ENCODE results near the gene NFIC.

DNA sequence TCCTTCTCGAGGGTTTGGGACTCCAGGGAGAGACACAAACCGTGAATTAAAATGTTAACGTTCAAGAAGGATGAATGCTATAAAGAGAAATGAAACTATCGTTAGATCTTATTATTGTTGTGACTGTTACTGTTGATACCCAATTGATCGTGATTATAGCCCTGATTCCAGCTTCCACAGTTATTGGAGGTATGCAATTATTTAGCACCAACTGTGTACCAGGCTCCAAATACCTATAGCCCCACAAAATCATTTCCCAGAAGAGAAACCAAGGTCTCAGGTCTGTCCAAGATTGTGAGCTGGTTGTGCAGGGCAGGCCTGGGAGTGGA is 30.1 kb upstream of the NFIC start:
- no peak for TF ChIP-seq POLR2A (IDR thresholded peaks at IDR 0.05; ENCODE audit: low read depth, low read length)
- no peak for TF ChIP-seq TAF1 (IDR thresholded peaks at IDR 0.05; ENCODE audit: low read depth, low read length)
- no peak for TF ChIP-seq POLR2AphosphoS5 (IDR thresholded peaks at IDR 0.05; ENCODE audit: low read depth, low read length)
- TF ChIP-seq PAX5 (IDR thresholded peaks at IDR 0.05; ENCODE audit: insufficient read depth, low read length, severe bottlenecking) = no peak

Data from GM12891 (cell line).